GM18870 (cell line): ENCODE results near the gene ELFN1.

Source experiments
- ATAC-seq: cut with Tn5 transposase; IDR thresholded peaks from one replicate; pipeline ENCODE4 v1.9.1; 2021; ENCODE audit warnings: moderate library complexity; ENCODE audit not compliant: unreplicated experiment

ELFN1 gene

DNA sequence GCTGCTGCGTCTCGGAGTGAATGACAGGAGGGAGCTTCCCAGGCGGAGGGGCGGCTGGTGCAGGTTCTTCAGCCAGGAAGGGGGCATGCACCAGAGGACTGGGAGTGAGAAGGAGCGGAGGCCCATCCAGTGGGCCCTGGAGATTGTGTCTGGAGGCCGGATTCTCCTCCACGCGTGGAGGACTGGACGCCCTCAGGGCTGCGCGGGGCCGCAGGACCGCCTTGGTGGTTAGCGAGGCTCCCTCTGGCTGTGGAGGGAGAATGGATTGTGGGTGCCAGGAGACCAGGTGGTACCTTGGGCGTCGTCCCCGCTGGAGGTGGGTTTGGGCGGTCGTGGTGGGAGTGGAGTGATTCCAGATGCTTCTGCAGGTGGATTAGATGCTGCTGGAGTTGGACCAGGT is 68.9 kb downstream of the ELFN1 start:
- no peak for ATAC-seq

DNA sequence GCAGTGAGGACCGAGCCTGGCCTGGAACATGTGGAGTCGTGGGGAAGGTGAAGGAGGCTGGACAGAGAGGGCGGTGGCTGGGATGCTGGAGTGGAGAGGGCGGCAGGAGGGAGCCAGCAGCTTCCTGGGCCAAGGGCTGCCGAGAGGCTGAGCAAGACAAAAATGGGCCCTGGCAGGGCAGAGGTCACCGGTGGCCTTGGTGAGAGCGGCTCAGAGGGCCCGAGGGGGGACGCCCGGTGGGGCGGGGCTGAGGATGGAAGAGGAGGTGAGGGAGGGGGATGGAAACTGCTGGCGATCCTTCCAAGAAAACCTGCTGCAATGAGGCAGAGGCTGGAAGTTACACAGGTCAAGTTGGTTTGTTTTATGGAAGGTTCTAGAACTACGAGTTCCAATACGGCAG is 69.5 kb downstream of the ELFN1 start:
- ATAC-seq: no peak

DNA sequence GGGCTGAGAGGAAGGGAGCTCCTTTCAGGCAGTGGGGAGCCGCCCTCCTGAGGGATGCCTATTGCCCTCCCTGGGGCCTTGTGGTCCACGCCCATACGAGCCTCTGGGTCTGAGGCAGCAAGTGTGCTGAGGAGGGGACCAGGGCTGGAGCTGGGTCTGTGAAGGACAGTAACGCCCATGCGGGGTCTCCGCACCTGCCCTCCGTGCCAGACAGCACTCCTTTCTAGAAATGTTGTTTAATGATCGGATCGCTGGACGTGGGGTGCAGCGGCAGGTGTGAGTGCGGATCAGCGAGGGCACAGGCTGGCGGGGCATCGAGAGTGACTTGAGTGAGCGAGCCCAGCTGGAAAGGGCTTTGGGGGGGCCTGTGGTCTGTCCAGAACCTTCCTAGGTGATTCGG is 70.1 kb downstream of the ELFN1 start:
- no peak for ATAC-seq

DNA sequence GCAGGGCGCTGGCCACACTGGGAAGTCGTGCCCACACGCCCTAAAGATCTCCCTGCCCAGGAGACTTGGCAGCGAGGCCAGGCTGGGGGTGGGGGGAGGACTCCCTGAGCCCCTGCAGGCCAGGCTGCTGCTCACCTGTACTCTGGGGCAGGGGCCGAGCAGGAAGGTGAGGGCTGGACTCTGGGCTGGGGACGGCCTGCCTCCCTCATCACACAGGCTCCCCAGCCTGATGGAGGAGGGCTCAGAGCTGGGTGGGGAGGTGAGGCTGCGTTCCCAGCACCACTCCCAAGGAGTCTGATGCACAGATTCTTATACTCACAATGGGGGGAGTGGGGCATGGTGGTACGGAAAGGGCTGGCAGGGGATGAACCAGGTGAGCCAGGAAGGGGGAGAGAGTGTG is 71.2 kb downstream of the ELFN1 start:
- ATAC-seq: no peak

DNA sequence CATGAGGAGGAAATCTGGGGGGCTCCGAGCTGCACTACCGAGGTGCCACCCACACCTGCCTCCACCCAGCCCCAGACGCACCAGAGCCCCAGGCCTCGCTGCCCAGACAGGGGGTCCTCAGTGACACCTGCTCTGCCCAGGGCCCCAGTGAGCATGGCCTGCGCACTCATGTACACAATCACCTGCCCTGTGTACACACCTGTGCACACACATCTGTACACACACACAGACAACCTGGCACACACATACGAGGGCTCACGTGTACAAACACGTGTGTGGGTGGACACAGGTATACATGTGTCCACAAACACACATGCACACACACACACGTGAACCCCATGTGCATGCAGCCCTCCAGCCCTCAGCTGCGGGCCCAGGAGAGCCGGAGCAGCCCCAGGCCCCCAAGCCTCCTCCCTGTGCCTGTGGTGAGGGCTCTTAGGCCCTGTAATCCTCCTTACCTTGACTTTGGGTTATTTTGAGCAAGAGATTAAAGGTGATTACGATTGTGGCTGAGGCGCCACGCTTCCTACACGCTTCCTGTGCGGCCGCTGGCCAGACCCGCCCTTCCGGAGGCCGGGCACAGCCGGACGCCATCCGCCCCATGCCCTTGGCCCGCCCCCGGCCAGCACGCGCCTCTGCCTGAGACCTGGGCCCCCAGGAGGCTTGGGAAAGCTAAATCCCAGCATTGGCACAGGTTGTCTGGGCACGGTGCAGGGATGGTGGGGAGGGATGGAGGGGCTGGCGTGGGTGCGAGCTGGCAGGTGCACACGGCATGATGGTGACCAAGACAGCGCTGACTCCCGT is 71.9 kb downstream of the ELFN1 start:
- no peak for ATAC-seq

DNA sequence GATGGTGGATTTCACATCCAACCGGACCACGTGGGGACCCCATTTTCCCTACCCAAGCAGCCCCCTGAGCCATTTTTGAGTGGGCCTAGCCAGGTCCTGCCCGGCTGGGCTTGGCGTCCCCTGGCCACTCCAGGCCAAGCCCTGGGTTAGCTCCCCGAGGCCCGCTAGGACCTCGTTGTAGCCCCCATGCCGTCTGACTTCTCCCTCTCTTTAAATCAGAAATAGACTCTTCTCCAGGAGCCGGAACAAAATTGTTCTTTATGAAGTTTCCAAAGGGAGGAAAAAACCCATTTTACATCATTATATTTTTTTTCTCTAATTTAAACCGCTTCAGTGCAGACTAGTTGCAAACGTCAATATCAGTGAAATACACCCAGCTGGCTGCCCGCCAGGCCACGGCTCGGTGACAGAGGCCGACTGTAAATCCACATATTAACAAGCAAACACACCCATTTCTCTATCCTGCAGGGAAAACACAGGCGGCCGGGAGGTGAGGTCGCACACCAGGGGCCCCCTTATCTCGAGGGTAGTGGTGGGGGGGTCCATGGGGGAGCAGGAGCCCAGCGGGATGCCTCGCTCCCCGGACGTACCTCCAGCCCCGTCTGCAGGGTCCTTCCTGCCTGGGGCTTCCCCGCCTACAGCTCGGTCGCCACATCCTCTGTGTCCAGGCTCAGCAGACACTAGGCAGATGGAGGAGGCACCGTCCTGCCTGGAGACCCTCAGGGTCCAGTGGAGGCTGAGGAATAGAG is 72.7 kb downstream of the ELFN1 start:
- no peak for ATAC-seq

DNA sequence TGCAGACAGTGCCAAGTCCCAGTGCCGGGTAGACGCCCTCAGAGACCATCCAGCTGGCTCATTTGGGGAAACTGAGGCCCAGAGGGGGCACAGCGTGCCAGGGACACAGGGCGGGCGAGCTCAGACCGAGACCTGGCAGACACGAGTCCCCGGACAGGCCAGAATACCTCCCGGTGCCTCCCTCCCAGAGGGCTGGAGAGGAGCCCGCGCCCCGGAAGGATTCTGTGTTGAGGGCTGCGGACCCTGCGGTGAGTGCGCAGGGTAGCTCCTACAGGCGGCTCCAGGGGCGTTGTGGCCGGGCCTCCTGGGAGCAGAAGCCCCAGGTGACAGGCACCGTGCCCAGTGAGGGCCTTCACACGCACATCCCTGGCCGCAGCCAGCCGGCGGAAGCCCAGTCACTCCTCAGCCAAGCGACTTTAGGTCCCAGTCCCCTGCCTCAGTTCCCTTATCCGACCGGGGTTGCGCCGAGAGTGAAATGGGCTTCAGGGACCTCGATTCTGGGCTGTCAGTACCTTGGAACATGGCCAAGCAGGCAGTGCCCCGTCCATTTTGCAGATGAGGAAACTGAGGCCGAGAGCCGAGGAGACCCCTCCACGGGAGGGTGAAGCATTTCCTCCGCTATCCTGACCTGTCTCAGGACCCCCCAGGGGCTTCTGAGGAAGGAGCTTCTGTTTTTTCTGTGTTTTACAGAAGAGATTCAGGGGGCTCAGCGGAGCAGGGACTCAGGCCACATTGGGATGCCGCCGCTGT is 73.6 kb downstream of the ELFN1 start:
- no peak for ATAC-seq

DNA sequence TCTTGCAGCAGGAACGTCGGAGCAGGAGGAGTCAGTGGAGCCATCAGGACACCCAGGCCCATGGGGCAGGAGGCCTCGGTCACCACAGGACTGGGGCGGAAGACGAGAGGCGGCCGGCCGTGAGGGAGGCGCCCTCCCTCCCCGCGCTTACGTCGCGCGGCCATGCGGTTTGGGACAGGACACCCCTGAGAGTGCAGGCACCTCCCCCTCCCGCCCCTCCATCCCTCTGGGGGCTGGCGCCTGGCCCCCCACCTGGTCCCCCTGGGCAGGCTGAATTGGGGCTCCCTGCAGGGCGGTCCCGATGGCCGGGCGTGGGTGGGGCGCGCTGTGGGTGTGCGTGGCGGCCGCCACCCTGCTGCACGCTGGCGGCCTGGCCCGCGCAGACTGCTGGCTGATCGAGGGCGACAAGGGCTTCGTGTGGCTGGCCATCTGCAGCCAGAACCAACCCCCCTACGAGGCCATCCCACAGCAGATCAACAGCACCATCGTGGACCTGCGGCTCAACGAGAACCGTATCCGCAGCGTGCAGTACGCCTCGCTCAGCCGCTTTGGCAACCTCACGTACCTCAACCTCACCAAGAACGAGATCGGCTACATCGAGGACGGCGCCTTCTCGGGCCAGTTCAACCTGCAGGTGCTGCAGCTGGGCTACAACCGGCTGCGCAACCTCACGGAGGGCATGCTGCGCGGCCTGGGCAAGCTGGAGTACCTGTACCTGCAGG is 74.4 kb downstream of the ELFN1 start:
- no peak for ATAC-seq

DNA sequence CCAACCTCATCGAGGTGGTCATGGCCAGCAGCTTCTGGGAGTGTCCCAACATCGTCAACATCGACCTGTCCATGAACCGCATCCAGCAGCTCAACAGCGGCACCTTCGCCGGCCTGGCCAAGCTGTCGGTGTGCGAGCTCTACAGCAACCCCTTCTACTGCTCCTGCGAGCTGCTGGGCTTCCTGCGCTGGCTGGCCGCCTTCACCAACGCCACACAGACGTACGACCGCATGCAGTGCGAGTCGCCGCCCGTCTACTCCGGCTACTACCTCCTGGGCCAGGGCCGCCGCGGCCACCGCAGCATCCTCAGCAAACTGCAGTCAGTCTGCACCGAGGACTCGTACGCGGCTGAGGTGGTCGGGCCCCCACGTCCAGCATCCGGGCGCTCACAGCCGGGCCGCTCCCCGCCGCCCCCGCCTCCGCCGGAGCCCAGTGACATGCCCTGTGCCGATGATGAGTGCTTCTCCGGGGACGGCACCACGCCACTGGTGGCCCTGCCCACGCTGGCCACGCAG is 75.0 kb downstream of the ELFN1 start:
- no peak for ATAC-seq

DNA sequence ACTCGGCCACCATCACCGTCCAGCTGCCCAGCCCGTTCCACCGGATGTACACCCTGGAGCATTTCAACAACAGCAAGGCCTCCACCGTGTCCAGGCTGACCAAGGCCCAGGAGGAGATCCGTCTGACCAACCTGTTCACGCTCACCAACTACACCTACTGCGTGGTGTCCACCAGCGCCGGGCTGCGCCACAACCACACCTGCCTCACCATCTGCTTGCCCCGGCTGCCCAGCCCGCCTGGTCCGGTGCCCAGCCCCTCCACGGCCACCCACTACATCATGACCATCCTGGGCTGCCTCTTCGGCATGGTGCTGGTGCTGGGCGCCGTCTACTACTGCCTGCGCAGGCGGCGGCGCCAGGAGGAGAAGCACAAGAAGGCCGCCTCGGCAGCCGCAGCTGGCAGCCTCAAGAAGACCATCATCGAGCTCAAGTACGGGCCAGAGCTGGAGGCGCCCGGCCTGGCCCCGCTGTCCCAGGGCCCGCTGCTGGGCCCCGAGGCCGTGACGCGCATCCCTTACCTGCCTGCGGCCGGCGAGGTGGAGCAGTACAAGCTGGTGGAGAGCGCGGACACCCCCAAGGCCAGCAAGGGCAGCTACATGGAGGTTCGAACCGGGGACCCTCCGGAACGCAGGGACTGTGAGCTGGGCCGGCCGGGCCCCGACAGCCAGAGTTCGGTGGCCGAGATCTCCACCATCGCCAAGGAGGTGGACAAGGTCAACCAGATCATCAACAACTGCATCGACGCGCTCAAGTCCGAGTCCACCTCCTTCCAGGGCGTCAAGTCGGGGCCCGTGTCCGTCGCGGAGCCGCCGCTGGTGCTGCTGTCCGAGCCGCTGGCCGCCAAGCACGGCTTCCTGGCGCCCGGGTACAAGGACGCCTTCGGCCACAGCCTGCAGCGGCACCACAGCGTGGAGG is 75.8 kb downstream of the ELFN1 start:
- ATAC-seq: no peak

DNA sequence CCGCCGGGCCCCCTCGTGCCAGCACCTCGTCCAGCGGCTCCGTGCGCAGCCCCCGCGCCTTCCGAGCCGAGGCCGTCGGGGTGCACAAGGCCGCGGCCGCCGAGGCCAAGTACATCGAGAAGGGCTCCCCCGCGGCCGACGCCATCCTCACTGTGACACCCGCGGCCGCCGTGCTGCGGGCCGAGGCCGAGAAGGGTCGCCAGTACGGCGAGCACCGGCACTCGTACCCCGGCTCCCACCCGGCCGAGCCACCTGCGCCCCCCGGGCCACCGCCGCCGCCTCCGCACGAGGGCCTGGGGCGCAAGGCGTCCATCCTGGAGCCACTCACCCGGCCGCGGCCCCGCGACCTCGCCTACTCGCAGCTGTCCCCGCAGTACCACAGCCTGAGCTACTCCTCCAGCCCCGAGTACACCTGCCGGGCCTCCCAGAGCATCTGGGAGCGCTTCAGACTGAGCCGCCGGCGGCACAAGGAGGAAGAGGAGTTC is 76.5 kb downstream of the ELFN1 start:
- ATAC-seq: no peak

DNA sequence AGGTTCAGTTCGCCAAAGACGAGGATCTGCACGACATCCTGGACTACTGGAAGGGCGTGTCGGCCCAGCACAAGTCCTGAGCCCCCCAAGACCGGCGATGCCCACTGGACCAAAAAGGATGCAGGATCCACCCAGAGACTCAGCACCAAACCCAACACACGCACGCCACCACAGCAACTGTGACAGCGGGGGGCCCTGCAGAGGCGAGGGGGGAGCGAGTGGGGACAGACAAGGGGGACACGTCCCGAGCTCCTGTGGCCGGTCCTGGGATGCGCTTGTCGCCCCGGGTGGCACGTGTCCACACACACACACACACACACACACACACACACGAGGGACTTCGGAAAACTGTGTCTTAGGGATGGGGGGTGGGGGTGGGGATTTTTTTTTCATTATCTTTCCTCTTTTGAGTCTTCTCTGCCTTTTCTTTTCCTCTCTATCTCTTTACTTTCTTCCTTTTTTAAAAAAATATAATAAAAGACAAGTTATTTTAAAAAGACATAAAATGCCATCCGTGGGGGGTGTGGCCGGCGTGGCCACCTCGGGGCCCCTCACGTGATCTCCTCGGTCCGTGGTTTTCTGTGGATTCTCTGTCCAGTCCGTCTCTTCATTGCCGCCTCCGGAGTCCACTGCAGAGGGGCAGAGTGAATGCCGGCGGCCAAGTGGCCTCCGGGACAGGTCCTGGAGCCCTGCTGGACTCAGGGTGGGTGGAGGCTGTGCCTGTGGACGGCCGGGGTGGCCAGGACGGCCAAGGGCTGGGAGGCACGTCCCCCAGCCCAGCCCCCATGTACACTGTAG is 77.1 kb downstream of the ELFN1 start:
- ATAC-seq: no peak

DNA sequence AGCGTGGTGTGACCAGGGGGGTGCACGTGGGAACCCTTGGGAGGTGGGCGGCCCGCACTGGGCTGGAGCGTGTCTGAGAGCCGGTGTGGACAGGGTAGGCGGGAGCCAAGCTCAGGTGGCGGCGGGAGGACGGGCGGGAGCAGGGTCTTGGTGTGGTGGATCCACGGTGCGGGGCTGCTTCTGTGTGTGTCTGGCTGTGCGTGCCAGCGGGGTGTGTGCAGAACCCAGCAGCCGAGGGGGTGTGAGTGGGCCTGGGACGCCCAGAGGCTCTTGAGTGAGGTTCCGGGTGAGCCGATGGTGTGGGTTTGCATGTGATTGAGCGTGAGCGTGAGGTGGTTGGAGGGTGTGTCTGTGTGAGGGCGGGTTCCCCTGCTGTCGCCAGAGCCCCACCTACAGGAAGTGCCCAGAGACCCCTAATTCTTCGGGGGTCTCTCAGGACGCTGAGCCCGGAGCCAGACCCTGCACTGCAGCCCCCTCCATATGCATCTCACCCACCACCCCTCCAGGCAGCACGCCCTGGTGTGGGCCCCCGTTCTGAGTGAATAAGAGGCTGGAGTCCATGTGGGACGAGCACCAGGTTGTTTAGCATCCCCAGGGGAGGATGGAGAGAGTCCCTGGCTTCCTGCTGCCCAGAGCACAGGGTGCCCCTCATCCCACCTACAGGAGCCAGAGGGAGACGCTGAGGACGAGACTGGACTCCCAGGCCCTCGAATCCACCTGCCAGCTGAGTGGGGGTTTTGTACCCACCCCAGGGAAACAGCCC is 78.2 kb downstream of the ELFN1 start:
- no peak for ATAC-seq

DNA sequence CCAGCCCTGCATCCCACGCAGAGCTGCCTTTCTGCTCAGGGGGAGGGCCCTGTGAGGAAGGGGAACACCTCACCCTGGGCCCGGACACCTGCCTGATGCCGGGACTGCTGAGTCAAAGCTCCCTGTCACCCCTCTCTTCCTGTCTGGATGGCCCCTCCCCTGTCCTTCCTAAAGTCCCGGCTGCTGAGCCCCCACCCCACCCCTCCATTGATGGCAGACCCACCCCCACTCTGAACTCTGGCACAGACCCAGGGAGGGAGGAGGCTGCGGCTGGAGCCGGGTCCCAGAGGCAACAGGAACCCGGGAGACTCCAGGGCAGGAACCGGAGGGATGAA is 78.7 kb downstream of the ELFN1 start:
- no peak for ATAC-seq

DNA sequence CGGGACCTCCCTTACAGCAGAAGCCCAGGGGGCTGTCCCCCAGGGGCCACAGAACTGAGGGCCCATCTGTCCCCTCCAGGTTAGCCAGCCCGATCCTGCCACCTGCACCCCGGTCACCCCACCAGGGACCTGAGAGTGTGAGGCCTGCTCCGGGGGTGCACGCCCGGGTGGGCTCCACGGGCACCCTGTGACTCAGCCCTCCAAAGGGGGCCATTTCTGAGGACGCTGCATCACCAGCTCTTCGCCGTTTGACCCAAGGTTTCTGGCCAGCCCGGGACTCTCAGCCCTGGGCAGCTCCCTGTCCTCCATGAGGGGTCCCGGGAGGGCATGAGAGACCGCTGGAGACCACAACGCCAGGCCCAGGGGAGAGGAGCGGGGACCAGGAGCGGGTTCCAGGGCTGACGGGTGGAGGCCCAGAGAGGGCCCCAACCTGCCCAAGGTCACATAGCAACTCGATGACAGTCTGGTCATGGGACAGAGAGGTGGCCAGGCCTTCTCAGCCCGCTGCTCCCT is 79.3 kb downstream of the ELFN1 start:
- no peak for ATAC-seq

DNA sequence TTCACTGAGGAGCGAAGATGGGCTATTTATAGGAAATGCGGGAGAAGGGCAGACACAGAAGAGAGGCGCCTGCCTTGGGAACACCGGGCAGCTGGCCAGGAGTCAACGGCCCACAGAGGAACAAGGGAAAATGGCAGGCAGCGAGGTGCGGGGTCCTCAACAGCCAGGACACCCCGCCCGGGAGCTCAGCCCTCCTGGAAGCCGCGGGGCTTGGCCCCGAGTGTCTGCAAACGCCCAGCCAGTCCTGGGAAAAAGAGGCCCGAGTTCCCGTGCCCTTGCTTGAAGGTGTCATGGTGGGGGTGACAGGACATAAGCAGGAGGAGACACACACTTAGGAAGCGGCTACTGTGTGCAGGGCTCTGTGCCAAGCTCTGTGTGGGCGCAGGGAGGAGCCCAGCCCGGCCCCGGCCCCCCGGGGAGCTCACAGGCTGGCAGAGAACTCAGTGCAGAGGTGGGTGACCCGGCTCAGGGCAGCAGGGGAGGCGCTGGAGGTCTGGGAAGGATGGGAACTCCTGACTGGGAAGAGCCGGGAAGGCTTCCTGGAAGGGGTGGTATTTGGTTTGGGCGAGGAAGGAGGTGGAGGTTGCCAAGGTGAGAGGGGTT is 79.9 kb downstream of the ELFN1 start:
- no peak for ATAC-seq

DNA sequence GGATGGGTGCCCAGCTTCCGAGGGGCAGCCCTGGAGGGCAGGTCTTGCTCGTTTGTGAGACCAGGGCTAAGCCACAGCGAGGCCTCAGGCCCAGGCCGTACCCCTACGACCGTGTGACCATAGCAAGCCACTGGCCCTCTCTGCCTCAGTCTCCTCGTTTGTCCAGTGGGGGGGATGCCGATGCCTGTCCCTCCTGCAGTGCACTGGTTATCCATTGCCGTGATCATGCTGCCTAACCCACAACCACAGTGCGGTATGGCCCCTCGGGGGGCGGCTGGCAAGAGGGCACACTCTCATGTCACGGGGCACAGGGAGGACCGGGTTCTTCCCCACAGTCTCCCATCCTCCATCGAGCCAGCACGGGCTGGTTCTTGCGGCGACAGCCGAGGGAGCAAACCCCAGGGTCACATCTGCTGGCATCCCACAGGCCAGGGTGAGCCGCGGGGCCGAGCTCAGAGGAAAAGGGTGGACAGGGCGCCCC is 80.5 kb downstream of the ELFN1 start:
- no peak for ATAC-seq

DNA sequence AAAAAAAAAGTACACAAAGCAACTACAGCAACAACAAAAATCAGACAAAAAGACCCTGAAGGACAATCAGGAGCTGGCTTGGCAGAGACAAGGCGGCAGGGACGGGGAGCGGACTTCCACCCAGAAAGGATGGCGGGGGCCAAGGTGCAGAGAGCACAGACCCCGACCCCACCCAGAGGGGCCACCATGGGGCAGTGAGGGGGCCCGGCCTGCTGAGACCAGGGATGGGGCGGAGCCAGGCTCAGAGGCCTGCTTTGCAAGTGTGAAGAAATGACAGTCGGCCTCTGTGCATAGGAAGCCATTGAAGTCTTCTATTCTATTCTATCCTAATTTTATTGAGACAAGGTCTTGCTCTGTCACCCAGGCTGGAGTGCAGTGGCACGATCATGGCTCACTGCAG is 82.0 kb downstream of the ELFN1 start:
- no peak for ATAC-seq
